GM21619 (cell line): ENCODE measurements around the gene YIPF5.

Experiments
- ATAC-seq: cut with Tn5 transposase; IDR thresholded peaks from one replicate; pipeline ENCODE4 v1.9.1; 2021; ENCODE audit not compliant: unreplicated experiment

Gene YIPF5

GRCh38 chr5:144170276-144171024 lies at the start of gene YIPF5, which contains the start of gene KCTD16:
YIPF5 (minus strand) TSS chr5:144170659; CDS start chr5:144169955, 704 bp downstream.
KCTD16 (plus strand) TSS chr5:144170873.
- peak; percentile 98 for ATAC-seq

- no peak for ATAC-seq
Observed at GRCh38 chr5:144219869-144220268, 49.4 kb upstream of the YIPF5 start.

DNA sequence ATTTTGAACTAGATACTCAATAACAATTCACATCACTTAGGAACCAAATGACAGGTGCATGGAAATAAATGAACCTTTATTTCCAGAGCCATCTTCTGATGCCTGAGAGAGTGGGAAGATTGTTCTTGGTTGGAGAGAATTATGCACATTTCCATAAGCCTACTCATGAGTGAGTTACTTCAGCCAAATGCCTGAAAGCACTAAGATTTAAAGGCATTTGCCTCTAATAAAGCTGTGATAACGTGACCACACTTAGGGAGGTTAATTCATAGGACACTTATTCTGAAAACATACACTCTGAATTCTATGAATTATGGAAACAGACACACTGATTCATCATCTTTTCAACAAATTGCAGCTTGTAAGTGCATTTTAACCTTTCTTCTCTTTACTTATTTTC lies 40.2 kb upstream of the YIPF5 start:
- ATAC-seq: no peak

GRCh38 chr5:144209361-144209760 lies 38.9 kb upstream of the YIPF5 start:
- no peak for ATAC-seq

GRCh38 chr5:144207875-144208444 lies 37.5 kb upstream of the YIPF5 start:
- no peak for ATAC-seq

- no peak for ATAC-seq
Observed at GRCh38 chr5:144206141-144206540, 35.7 kb upstream of the YIPF5 start.

DNA sequence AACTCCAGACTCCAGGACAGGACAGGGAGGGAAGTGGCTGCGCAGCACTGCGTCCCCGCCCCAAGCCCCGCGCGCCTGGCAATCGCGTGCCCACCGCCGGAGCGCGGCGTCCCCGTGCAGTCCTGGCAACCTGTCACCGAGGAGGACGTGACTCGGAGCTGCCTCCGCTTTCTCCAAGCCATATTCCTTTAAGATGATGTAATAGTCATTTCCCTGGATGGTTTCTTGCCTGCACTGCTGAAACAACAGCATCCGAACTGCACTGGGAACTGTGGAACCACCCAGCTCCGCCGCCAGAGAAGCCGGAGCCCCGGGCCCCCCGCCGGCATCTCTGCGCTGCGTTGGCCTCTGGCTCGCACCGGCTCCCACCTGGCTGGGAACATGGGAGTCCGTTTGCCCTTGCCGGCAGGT lies 34.7 kb upstream of the YIPF5 start:
- no peak for ATAC-seq

- ATAC-seq: peak; percentile 92
Observed at GRCh38 chr5:144203750-144204596, 33.5 kb upstream of the YIPF5 start.

GRCh38 chr5:144202726-144203125 lies 32.3 kb upstream of the YIPF5 start:
- ATAC-seq: no peak

- no peak for ATAC-seq
Observed at GRCh38 chr5:144202072-144202471, 31.6 kb upstream of the YIPF5 start.

GRCh38 chr5:144201588-144201987 lies 31.1 kb upstream of the YIPF5 start:
- no peak for ATAC-seq

- no peak for ATAC-seq
Observed at GRCh38 chr5:144198386-144198785, 27.9 kb upstream of the YIPF5 start.

GRCh38 chr5:144196612-144197011 lies 26.2 kb upstream of the YIPF5 start:
- no peak for ATAC-seq

DNA sequence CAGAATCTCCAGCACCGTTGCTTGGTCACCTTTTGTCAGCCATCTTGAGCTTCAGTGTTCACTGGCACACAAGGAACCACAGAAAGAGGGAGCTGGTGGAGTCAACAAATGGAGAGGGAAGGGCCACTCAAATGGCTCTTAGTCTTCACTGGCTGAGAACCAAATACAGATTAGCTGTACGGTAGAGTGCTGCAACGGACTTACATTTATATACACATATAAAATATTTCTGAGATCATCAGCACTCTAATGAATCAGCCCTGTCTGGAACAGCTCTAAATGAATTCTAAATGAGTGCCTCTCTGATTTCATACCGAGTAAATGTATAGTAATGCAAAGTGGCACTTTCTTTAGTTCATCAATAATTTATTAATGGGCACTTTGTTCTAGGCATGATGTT lies 25.0 kb upstream of the YIPF5 start:
- ATAC-seq: no peak

- no peak for ATAC-seq
Observed at GRCh38 chr5:144194144-144194543, 23.7 kb upstream of the YIPF5 start.

DNA sequence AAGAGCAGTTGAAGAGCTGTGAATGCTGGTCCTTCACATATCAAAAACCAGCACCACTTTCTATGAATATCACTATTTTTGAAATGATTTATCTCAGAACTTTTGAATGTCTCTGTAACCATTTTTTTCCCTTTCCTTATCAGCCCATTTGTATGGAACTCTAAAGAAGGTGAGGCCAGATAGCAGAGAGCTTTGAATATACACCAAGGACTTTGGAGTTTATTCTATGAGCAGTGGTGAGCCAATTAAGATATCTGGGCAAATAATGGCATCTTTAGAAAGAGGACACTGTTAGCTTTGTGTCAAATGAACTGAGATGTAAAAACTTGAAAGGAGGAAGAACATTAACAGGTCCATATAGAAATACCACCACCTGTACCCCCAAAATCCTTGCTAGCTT lies 22.2 kb upstream of the YIPF5 start:
- ATAC-seq: no peak

DNA sequence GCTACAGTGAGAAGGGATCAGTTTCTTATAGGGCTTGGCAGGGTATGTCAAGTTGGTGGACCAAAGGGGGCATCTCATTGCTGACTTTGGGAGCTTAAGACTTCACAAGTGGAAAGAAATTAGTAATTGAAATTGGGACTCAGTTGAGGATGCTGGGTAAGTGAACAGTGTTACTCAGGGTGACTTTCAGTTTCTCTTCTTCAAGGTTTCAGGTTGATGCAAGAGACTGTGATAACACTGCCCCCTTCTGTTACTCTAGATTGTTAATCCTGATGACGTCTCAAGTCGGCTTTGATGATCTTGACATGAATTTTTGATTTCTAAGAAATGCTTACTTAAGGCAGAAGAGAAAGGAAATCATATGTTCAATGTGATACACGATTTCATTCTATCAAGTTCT lies 21.5 kb upstream of the YIPF5 start:
- peak; percentile 88 for ATAC-seq

- ATAC-seq: no peak
Observed at GRCh38 chr5:144191531-144191930, 21.1 kb upstream of the YIPF5 start.

- ATAC-seq: peak; percentile 28
Observed at GRCh38 chr5:144189800-144190429, 19.5 kb upstream of the YIPF5 start.

DNA sequence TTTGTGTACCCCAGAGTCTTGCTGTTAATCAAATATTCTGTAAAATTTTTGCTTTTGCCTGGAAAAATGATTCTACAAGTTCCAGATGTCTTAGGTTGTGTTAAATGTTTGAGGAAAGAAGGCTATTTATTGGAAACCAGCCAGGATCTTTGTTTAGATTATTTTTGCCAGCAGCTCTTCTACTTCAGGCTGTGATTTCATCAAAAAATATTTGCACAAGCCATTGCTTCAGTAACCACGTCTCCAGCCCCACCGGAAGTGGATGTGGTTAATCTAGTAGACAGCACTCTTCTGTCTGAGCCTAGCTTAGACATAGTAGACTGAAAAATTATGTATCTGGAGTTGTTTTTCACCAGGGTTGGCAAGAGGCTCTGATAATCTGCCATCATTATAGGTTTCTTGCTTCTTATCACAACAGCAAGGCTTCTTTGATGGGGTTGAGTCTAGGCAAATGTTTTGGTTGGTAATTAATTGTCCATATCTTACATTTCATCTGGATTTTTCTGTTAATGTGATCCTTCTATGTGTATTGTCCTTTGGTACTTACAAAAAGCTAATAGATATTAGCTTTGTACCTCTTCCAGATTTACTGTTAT lies 17.3 kb upstream of the YIPF5 start:
- ATAC-seq: peak; percentile 84
